ENCODE data around the gene POU2AF2.
"Not testable (repeated sequence)": the region's sequence is repeated elsewhere in the genome, so short reads cannot be mapped to it uniquely, and the experiment has no call there.

POU2AF2 gene

GRCh38 chr11:111309215-111309915 lies 63.8 kb downstream of the POU2AF2 start:
- H3K27me3 ChIP-seq (ENCODE audit: control insufficient read depth in 5 of 5, insufficient read depth in 4 of 5, low read length in 5 of 5) = peaks cover 0 to 4% (median 0%) of the 10 kb centered on the region in 5 donors
- H3K4me1 ChIP-seq (ENCODE audit: control insufficient read depth in 5 of 5, insufficient read depth in 5 of 5, low read length in 5 of 5) = no peaks in the 10 kb centered on the region
- H3K36me3 ChIP-seq (ENCODE audit: control insufficient read depth in 5 of 5, insufficient read depth in 5 of 5, low read length in 5 of 5) = no peaks in the 10 kb centered on the region
- H3K9ac ChIP-seq (ENCODE audit: low read length in 5 of 5) = no peak overlapping the region
- H3K4me3 ChIP-seq (ENCODE audit: low read depth in 1 of 5, low read length in 5 of 5) = no peak overlapping the region
- no peaks in the 10 kb centered on the region for H3K9me3 ChIP-seq (ENCODE audit: control insufficient read depth in 5 of 5, low read length in 5 of 5)
- H3K27ac ChIP-seq (ENCODE audit: low read depth, low read length) = no peak overlapping the region

GRCh38 chr11:111310088-111310487 lies 64.6 kb downstream of the POU2AF2 start:
- Histone ChIP-seq H3K9me3 (ENCODE audit: control insufficient read depth in 5 of 5, low read length in 5 of 5) (no peaks in the 10 kb centered on the region), H3K27ac (ENCODE audit: low read depth, low read length) (no peak overlapping the region), H3K9ac (ENCODE audit: low read length in 5 of 5) (no peak overlapping the region), H3K27me3 (ENCODE audit: control insufficient read depth in 5 of 5, insufficient read depth in 4 of 5, low read length in 5 of 5) (peaks cover 0 to 4% (median 0%) of the 10 kb centered on the region in 5 donors), H3K36me3 (ENCODE audit: control insufficient read depth in 5 of 5, insufficient read depth in 5 of 5, low read length in 5 of 5) (no peaks in the 10 kb centered on the region), H3K4me3 (ENCODE audit: low read depth in 1 of 5, low read length in 5 of 5) (no peak overlapping the region), H3K4me1 (ENCODE audit: control insufficient read depth in 5 of 5, insufficient read depth in 5 of 5, low read length in 5 of 5) (no peaks in the 10 kb centered on the region)

DNA sequence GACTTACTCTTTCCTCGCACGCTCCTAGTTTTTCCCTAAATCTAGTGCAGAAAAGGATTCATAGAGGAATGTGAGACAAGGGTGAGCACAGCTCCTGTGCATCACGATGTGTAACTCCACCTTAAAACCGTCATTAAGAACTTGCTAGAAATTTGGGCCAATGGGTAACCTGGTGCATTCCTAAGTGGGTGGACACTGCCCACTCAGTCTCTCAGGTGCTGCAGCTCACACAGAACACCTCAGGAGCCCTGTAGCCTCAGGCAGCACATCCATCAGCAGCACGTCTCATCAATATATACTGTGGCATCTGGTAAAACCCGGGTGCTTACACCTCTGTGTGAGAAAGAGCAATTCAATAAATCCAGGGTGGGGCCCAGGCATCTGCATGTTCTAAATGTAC lies 65.2 kb downstream of the POU2AF2 start:
- no peaks in the 10 kb centered on the region for H3K4me1 ChIP-seq (ENCODE audit: control insufficient read depth in 5 of 5, insufficient read depth in 5 of 5, low read length in 5 of 5)
- no peak overlapping the region for H3K27ac ChIP-seq (ENCODE audit: low read depth, low read length)

GRCh38 chr11:111312076-111312475 lies 66.6 kb downstream of the POU2AF2 start:
- no peaks in the 10 kb centered on the region for H3K9me3 ChIP-seq (ENCODE audit: control insufficient read depth in 5 of 5, low read length in 5 of 5)
- H3K4me1 ChIP-seq (ENCODE audit: control insufficient read depth in 5 of 5, insufficient read depth in 5 of 5, low read length in 5 of 5) = no peaks in the 10 kb centered on the region
- no peaks in the 10 kb centered on the region for H3K36me3 ChIP-seq (ENCODE audit: control insufficient read depth in 5 of 5, insufficient read depth in 5 of 5, low read length in 5 of 5)
- H3K9ac ChIP-seq (ENCODE audit: low read length in 5 of 5) = no peak overlapping the region
- no peak overlapping the region for H3K4me3 ChIP-seq (ENCODE audit: low read depth in 1 of 5, low read length in 5 of 5)
- no peak overlapping the region for H3K27ac ChIP-seq (ENCODE audit: low read depth, low read length)
- peaks cover 0 to 4% (median 0%) of the 10 kb centered on the region in 5 donors for H3K27me3 ChIP-seq (ENCODE audit: control insufficient read depth in 5 of 5, insufficient read depth in 4 of 5, low read length in 5 of 5)

More for the DNA sequence above, 65.2 kb downstream of the POU2AF2 start:
- Histone ChIP-seq H3K4me3 (ENCODE audit: low read depth in 1 of 5, low read length in 5 of 5) (no peak overlapping the region), H3K9me3 (ENCODE audit: control insufficient read depth in 5 of 5, low read length in 5 of 5) (no peaks in the 10 kb centered on the region), H3K9ac (ENCODE audit: low read length in 5 of 5) (no peak overlapping the region), H3K27me3 (ENCODE audit: control insufficient read depth in 5 of 5, insufficient read depth in 4 of 5, low read length in 5 of 5) (peaks cover 0 to 4% (median 0%) of the 10 kb centered on the region in 5 donors), H3K36me3 (ENCODE audit: control insufficient read depth in 5 of 5, insufficient read depth in 5 of 5, low read length in 5 of 5) (no peaks in the 10 kb centered on the region)

DNA sequence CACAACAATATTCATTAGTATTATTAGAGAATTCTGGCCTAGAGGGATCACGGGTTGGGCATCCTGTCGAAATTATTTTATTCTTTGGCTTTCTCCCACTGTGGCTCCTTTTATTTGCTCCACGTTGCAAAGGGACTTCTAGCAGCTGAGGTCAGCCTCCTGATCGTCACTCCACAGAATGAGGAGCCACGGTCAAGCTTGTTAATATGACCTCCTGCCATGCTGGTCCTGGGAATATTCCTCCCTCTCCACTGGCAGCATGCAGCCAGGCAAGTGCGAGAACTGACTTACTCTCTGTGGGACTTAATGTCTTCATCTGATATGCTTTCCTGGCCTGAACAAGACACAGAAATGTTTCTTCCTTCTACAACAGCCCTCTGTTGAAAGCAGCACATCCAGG lies 73.8 kb downstream of the POU2AF2 start:
- no peak overlapping the region for H3K9ac ChIP-seq (ENCODE audit: low read length in 5 of 5)
- no peaks in the 10 kb centered on the region for H3K36me3 ChIP-seq (ENCODE audit: control insufficient read depth in 5 of 5, insufficient read depth in 5 of 5, low read length in 5 of 5)
- H3K4me1 ChIP-seq (ENCODE audit: control insufficient read depth in 5 of 5, insufficient read depth in 5 of 5, low read length in 5 of 5) = peaks cover 0 to 21% (median 8%) of the 10 kb centered on the region in 5 donors
- H3K27ac ChIP-seq (ENCODE audit: low read depth, low read length) = no peak overlapping the region
- H3K4me3 ChIP-seq (ENCODE audit: low read depth in 1 of 5, low read length in 5 of 5) = no peak overlapping the region
- no peaks in the 10 kb centered on the region for H3K9me3 ChIP-seq (ENCODE audit: control insufficient read depth in 5 of 5, low read length in 5 of 5)
- no peaks in the 10 kb centered on the region for H3K27me3 ChIP-seq (ENCODE audit: control insufficient read depth in 5 of 5, insufficient read depth in 4 of 5, low read length in 5 of 5)

- not testable (repeated sequence) for H3K27ac ChIP-seq (ENCODE audit: low read depth, low read length); H3K9ac ChIP-seq (ENCODE audit: low read length in 5 of 5); H3K36me3 ChIP-seq (ENCODE audit: control insufficient read depth in 5 of 5, insufficient read depth in 5 of 5, low read length in 5 of 5); H3K9me3 ChIP-seq (ENCODE audit: control insufficient read depth in 5 of 5, low read length in 5 of 5); H3K4me3 ChIP-seq (ENCODE audit: low read depth in 1 of 5, low read length in 5 of 5); H3K27me3 ChIP-seq (ENCODE audit: control insufficient read depth in 5 of 5, insufficient read depth in 4 of 5, low read length in 5 of 5)
- H3K4me1 ChIP-seq (ENCODE audit: control insufficient read depth in 5 of 5, insufficient read depth in 5 of 5, low read length in 5 of 5) = peaks cover 0 to 27% (median 16%) of the 10 kb centered on the region in 5 donors
These were observed 74.7 kb downstream of the POU2AF2 start for GRCh38 chr11:111320199-111320598.

DNA sequence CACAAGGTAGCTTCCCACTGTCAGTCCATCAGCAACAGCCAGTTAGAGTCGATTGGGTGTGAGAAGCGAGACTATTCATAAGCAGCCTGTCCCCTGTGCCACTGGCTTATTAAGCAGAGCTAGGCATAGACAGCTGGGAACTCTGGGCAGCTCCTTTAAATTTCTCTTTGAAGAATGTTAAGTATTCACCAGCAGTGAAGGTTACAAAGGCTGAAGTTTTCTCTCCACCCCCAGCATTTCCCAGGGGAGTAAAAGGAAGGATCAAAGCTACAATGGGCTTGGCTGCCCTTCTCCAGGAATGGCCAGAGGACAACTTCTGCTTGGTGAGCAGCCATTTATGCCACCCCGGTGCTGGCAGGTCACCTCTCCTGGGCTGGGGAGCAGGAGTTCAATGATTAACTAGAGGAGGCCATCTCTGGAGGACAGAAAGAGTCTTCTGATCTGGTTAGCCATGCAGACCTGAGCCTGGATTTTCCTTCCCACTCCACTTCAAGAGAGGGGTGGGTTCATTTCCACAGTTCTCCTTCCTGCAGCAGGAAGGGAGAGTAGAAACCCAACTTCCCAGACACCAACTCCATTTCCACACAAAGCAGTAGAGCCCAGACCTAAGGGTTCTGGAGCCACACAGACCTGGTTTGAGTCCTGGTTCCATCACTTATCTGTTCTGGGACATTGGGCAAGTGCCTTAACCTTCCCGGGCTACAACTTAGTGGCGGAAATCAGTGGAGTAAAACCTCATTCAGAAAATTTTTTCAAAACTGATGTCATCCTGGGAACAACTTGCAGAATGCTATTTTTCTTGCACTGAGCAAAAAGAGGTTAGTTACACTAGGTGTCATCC lies 75.4 kb downstream of the POU2AF2 start:
- Histone ChIP-seq H3K27ac (ENCODE audit: low read depth, low read length) (no peak overlapping the region), H3K36me3 (ENCODE audit: control insufficient read depth in 5 of 5, insufficient read depth in 5 of 5, low read length in 5 of 5) (no peaks in the 10 kb centered on the region), H3K4me3 (ENCODE audit: low read depth in 1 of 5, low read length in 5 of 5) (no peak overlapping the region), H3K4me1 (ENCODE audit: control insufficient read depth in 5 of 5, insufficient read depth in 5 of 5, low read length in 5 of 5) (peaks cover 0 to 27% (median 16%) of the 10 kb centered on the region in 5 donors), H3K9ac (ENCODE audit: low read length in 5 of 5) (no peak overlapping the region), H3K9me3 (ENCODE audit: control insufficient read depth in 5 of 5, low read length in 5 of 5) (no peaks in the 10 kb centered on the region), H3K27me3 (ENCODE audit: control insufficient read depth in 5 of 5, insufficient read depth in 4 of 5, low read length in 5 of 5) (no peaks in the 10 kb centered on the region)

- Histone ChIP-seq H3K27me3 (ENCODE audit: control insufficient read depth in 5 of 5, insufficient read depth in 4 of 5, low read length in 5 of 5) (no peaks in the 10 kb centered on the region), H3K4me3 (ENCODE audit: low read depth in 1 of 5, low read length in 5 of 5) (no peak overlapping the region), H3K4me1 (ENCODE audit: control insufficient read depth in 5 of 5, insufficient read depth in 5 of 5, low read length in 5 of 5) (peaks cover 0 to 27% (median 17%) of the 10 kb centered on the region in 5 donors), H3K27ac (ENCODE audit: low read depth, low read length) (no peak overlapping the region), H3K9me3 (ENCODE audit: control insufficient read depth in 5 of 5, low read length in 5 of 5) (no peaks in the 10 kb centered on the region), H3K36me3 (ENCODE audit: control insufficient read depth in 5 of 5, insufficient read depth in 5 of 5, low read length in 5 of 5) (no peaks in the 10 kb centered on the region), H3K9ac (ENCODE audit: low read length in 5 of 5) (no peak overlapping the region)
These were observed 77.0 kb downstream of the POU2AF2 start for GRCh38 chr11:111322534-111322933.

GRCh38 chr11:111324277-111324720 lies 78.8 kb downstream of the POU2AF2 start:
- Histone ChIP-seq H3K27me3 (ENCODE audit: control insufficient read depth in 5 of 5, insufficient read depth in 4 of 5, low read length in 5 of 5) (no peaks in the 10 kb centered on the region), H3K36me3 (ENCODE audit: control insufficient read depth in 5 of 5, insufficient read depth in 5 of 5, low read length in 5 of 5) (no peaks in the 10 kb centered on the region), H3K9ac (ENCODE audit: low read length in 5 of 5) (no peak overlapping the region), H3K27ac (ENCODE audit: low read depth, low read length) (no peak overlapping the region), H3K9me3 (ENCODE audit: control insufficient read depth in 5 of 5, low read length in 5 of 5) (no peaks in the 10 kb centered on the region), H3K4me1 (ENCODE audit: control insufficient read depth in 5 of 5, insufficient read depth in 5 of 5, low read length in 5 of 5) (peaks cover 0 to 40% (median 25%) of the 10 kb centered on the region in 5 donors), H3K4me3 (ENCODE audit: low read depth in 1 of 5, low read length in 5 of 5) (peak overlapping the region in 1 of 5 donors; percentile 4)

- Histone ChIP-seq H3K9me3 (ENCODE audit: control insufficient read depth in 5 of 5, low read length in 5 of 5) (no peaks in the 10 kb centered on the region), H3K36me3 (ENCODE audit: control insufficient read depth in 5 of 5, insufficient read depth in 5 of 5, low read length in 5 of 5) (no peaks in the 10 kb centered on the region), H3K27me3 (ENCODE audit: control insufficient read depth in 5 of 5, insufficient read depth in 4 of 5, low read length in 5 of 5) (no peaks in the 10 kb centered on the region), H3K9ac (ENCODE audit: low read length in 5 of 5) (no peak overlapping the region), H3K27ac (ENCODE audit: low read depth, low read length) (no peak overlapping the region), H3K4me1 (ENCODE audit: control insufficient read depth in 5 of 5, insufficient read depth in 5 of 5, low read length in 5 of 5) (peaks cover 0 to 43% (median 23%) of the 10 kb centered on the region in 5 donors), H3K4me3 (ENCODE audit: low read depth in 1 of 5, low read length in 5 of 5) (no peak overlapping the region)
These were observed 79.7 kb downstream of the POU2AF2 start for GRCh38 chr11:111325259-111325658.

All from subcutaneous abdominal adipose tissue (tissue), 5 donors.